ENCODE data around the gene MEGF6.

The MEGF6 gene

GRCh38 chr1:3508757-3509415, 102.4 kb downstream of the MEGF6 start:
- TF ChIP-seq, protein P1, sequence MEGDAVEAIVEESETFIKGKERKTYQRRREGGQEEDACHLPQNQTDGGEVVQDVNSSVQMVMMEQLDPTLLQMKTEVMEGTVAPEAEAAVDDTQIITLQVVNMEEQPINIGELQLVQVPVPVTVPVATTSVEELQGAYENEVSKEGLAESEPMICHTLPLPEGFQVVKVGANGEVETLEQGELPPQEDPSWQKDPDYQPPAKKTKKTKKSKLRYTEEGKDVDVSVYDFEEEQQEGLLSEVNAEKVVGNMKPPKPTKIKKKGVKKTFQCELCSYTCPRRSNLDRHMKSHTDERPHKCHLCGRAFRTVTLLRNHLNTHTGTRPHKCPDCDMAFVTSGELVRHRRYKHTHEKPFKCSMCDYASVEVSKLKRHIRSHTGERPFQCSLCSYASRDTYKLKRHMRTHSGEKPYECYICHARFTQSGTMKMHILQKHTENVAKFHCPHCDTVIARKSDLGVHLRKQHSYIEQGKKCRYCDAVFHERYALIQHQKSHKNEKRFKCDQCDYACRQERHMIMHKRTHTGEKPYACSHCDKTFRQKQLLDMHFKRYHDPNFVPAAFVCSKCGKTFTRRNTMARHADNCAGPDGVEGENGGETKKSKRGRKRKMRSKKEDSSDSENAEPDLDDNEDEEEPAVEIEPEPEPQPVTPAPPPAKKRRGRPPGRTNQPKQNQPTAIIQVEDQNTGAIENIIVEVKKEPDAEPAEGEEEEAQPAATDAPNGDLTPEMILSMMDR (IDR thresholded peaks at IDR 0.05; ENCODE audit: low read depth, low read length, poor library complexity, severe bottlenecking) = no peak
- no peak for TF ChIP-seq EZH2phosphoT487 (IDR thresholded peaks at IDR 0.05; ENCODE audit: borderline replicate concordance, low read length)
- no peaks in the 10 kb centered on the region for H3K9me3 ChIP-seq (ENCODE audit: control insufficient read depth, insufficient read depth, low read length)
- no peaks in the 10 kb centered on the region for H3K79me2 ChIP-seq (ENCODE audit: control insufficient read depth, low read length)
- H3K36me3 ChIP-seq (ENCODE audit: control insufficient read depth, low read length) = no peaks in the 10 kb centered on the region
- no peak overlapping the region for H3K27ac ChIP-seq (ENCODE audit: low read depth, low read length)
- no peaks in the 10 kb centered on the region for H4K20me1 ChIP-seq (ENCODE audit: control insufficient read depth, insufficient read depth, low read depth, low read length)
- H3F3A ChIP-seq (ENCODE audit: control insufficient read depth, insufficient read depth) = no peaks in the 10 kb centered on the region
- H3K9me2 ChIP-seq (replicated peaks; ENCODE audit: control insufficient read depth, low read length) = no peaks in the 10 kb centered on the region
- H3K4me2 ChIP-seq (ENCODE audit: low read length) = no peak overlapping the region
- peaks cover 10% of the 10 kb centered on the region for H3K4me1 ChIP-seq (ENCODE audit: control insufficient read depth, low read length)
- H3K4me3 ChIP-seq (ENCODE audit: low read length) = no peak overlapping the region
- H3K27me3 ChIP-seq (ENCODE audit: control insufficient read depth, low read length) = no peaks in the 10 kb centered on the region

DNA sequence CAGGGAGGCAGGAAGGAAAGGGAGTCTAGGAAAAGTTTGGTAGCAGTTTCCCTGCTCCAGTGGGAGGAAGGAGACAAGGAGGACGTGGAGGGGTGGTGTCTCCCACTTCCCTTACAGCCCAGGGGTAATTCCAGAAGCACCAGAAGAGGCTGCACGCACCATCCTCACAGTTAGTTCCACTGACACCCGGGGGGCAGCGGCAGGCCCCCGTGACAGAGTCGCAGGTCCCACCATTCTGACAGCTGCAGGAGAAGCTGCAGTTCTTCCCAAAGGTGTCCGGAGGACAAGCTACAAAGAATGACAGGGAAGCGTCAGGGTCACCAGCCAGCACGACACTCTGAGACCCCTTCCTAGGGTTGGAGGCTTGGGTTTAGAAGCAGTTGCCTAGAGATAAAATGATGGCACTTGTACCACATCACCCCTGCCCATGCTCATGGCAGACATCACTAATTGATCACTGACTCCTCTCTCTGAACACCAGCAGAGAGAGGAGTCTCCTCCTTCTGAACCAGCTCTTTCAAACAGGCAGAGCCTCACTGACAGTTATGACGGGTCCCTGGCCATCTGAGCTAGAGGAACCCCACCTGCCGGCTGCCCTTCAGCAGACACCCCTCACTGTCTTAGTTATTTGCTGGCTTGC, 103.6 kb downstream of the MEGF6 start:
- peaks cover 2% of the 10 kb centered on the region; the same call in 1 of the 2 replicates for H3K4me1 ChIP-seq (ENCODE audit: control insufficient read depth, low read length)
- no peaks in the 10 kb centered on the region for H3K36me3 ChIP-seq (ENCODE audit: control insufficient read depth, low read length)
- no peaks in the 10 kb centered on the region for H3F3A ChIP-seq (ENCODE audit: control insufficient read depth, insufficient read depth)
- no peaks in the 10 kb centered on the region for H4K20me1 ChIP-seq (ENCODE audit: control insufficient read depth, insufficient read depth, low read depth, low read length)
- H3K9me2 ChIP-seq (replicated peaks; ENCODE audit: control insufficient read depth, low read length) = no peaks in the 10 kb centered on the region
- no peak overlapping the region for H3K4me3 ChIP-seq (ENCODE audit: low read length)
- TF ChIP-seq, protein P1 (IDR thresholded peaks at IDR 0.05; ENCODE audit: low read depth, low read length, poor library complexity, severe bottlenecking) = no peak
- no peak for TF ChIP-seq EZH2phosphoT487 (IDR thresholded peaks at IDR 0.05; ENCODE audit: borderline replicate concordance, low read length)
- H3K27ac ChIP-seq (ENCODE audit: low read depth, low read length) = no peak overlapping the region
- H3K4me2 ChIP-seq (ENCODE audit: low read length) = no peak overlapping the region
- no peaks in the 10 kb centered on the region for H3K9me3 ChIP-seq (ENCODE audit: control insufficient read depth, insufficient read depth, low read length)
- no peaks in the 10 kb centered on the region for H3K27me3 ChIP-seq (ENCODE audit: control insufficient read depth, low read length)
- no peaks in the 10 kb centered on the region for H3K79me2 ChIP-seq (ENCODE audit: control insufficient read depth, low read length)

DNA sequence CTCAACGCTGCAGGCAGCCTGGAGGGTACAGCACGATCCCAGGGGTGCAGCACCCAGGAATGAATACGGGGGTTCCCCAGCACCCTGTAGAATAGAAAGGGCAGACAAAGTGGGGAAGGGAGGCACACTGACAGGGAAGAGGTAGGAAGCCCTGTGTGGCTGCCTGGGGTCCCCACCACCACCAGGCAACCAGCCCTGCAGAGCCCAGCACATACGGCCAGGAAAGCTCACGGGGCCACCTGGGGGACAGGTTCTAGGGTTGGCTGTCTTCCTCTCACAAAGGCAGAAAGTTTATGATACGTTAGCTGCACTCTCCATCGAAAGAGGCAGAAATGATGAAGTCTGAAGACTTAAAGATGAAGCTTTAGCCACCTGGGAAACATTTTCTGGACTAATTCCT, 104.4 kb downstream of the MEGF6 start:
- Histone ChIP-seq H3K9me2 (replicated peaks; ENCODE audit: control insufficient read depth, low read length) (no peaks in the 10 kb centered on the region), H3K9me3 (ENCODE audit: control insufficient read depth, insufficient read depth, low read length) (no peaks in the 10 kb centered on the region), H3K36me3 (ENCODE audit: control insufficient read depth, low read length) (no peaks in the 10 kb centered on the region), H3K79me2 (ENCODE audit: control insufficient read depth, low read length) (no peaks in the 10 kb centered on the region), H3K4me1 (ENCODE audit: control insufficient read depth, low read length) (no peaks in the 10 kb centered on the region), H3F3A (ENCODE audit: control insufficient read depth, insufficient read depth) (no peaks in the 10 kb centered on the region), H3K27ac (ENCODE audit: low read depth, low read length) (no peak overlapping the region), H3K4me3 (ENCODE audit: low read length) (no peak overlapping the region), H4K20me1 (ENCODE audit: control insufficient read depth, insufficient read depth, low read depth, low read length) (no peaks in the 10 kb centered on the region), H3K4me2 (ENCODE audit: low read length) (no peak overlapping the region), H3K27me3 (ENCODE audit: control insufficient read depth, low read length) (no peaks in the 10 kb centered on the region)
- no peak for TF ChIP-seq EZH2phosphoT487 (IDR thresholded peaks at IDR 0.05; ENCODE audit: borderline replicate concordance, low read length)
- TF ChIP-seq, protein P1 (IDR thresholded peaks at IDR 0.05; ENCODE audit: low read depth, low read length, poor library complexity, severe bottlenecking) = no peak
